ENCODE measurements around the gene HP.

HP gene

GRCh38 chr16:72104905-72105304, 50.6 kb downstream of the HP start:
- Mint-ChIP-seq H3K27me3 (no peaks in the 10 kb centered on the region), H3K9me3 (no peaks in the 10 kb centered on the region), H3K36me3 (ENCODE audit: insufficient read depth) (peaks cover 60% of the 10 kb centered on the region), H3K4me1 (no peaks in the 10 kb centered on the region), H3K4me3 (no peak overlapping the region), H3K27ac (ENCODE audit: low read depth) (no peak overlapping the region)
- ATAC-seq (replicated peaks; ENCODE audit: extremely low read depth, poor library complexity, severe bottlenecking) (no peak), DNase-seq (ENCODE audit: low spot score in 2 of 2) (no peak)

GRCh38 chr16:72105978-72106377, 51.7 kb downstream of the HP start:
- Mint-ChIP-seq H3K36me3 (ENCODE audit: insufficient read depth) (peaks cover 63% of the 10 kb centered on the region), H3K27me3 (no peaks in the 10 kb centered on the region), H3K27ac (ENCODE audit: low read depth) (peak overlapping the region; percentile 38), H3K4me3 (no peak overlapping the region), H3K4me1 (no peaks in the 10 kb centered on the region), H3K9me3 (no peaks in the 10 kb centered on the region)
- no peak for DNase-seq (ENCODE audit: low spot score in 2 of 2)
- ATAC-seq (replicated peaks; ENCODE audit: extremely low read depth, poor library complexity, severe bottlenecking) = no peak

GRCh38 chr16:72107371-72107770, 53.1 kb downstream of the HP start:
- H3K36me3 Mint-ChIP-seq (ENCODE audit: insufficient read depth) = peaks cover 61% of the 10 kb centered on the region
- H3K4me3 Mint-ChIP-seq = no peak overlapping the region
- no peaks in the 10 kb centered on the region for H3K4me1 Mint-ChIP-seq
- H3K27ac Mint-ChIP-seq (ENCODE audit: low read depth) = no peak overlapping the region
- ATAC-seq (replicated peaks; ENCODE audit: extremely low read depth, poor library complexity, severe bottlenecking) (no peak), DNase-seq (ENCODE audit: low spot score in 2 of 2) (no peak)
- H3K9me3 Mint-ChIP-seq = no peaks in the 10 kb centered on the region
- H3K27me3 Mint-ChIP-seq = no peaks in the 10 kb centered on the region

GRCh38 chr16:72108353-72109102, 54.2 kb downstream of the HP start:
- H3K27ac Mint-ChIP-seq (ENCODE audit: low read depth) = no peak overlapping the region
- DNase-seq (ENCODE audit: low spot score in 2 of 2) (no peak), ATAC-seq (replicated peaks; ENCODE audit: extremely low read depth, poor library complexity, severe bottlenecking) (no peak)
- no peaks in the 10 kb centered on the region for H3K27me3 Mint-ChIP-seq
- H3K9me3 Mint-ChIP-seq = no peaks in the 10 kb centered on the region
- H3K4me1 Mint-ChIP-seq = no peaks in the 10 kb centered on the region
- H3K36me3 Mint-ChIP-seq (ENCODE audit: insufficient read depth) = peaks cover 61% of the 10 kb centered on the region
- H3K4me3 Mint-ChIP-seq = no peak overlapping the region

- Mint-ChIP-seq H3K9me3 (no peaks in the 10 kb centered on the region), H3K27ac (ENCODE audit: low read depth) (no peak overlapping the region), H3K36me3 (ENCODE audit: insufficient read depth) (peaks cover 55% of the 10 kb centered on the region), H3K27me3 (no peaks in the 10 kb centered on the region), H3K4me3 (no peak overlapping the region), H3K4me1 (no peaks in the 10 kb centered on the region)
- DNase-seq (ENCODE audit: low spot score in 2 of 2) (no peak), ATAC-seq (replicated peaks; ENCODE audit: extremely low read depth, poor library complexity, severe bottlenecking) (no peak)
These were observed 55.0 kb downstream of the HP start for GRCh38 chr16:72109300-72109699.

GRCh38 chr16:72109966-72110530, 55.7 kb downstream of the HP start:
- H3K27ac Mint-ChIP-seq (ENCODE audit: low read depth) = no peak overlapping the region
- no peaks in the 10 kb centered on the region for H3K4me1 Mint-ChIP-seq
- no peak overlapping the region for H3K4me3 Mint-ChIP-seq
- H3K9me3 Mint-ChIP-seq = no peaks in the 10 kb centered on the region
- DNase-seq (ENCODE audit: low spot score in 2 of 2) (no peak), ATAC-seq (replicated peaks; ENCODE audit: extremely low read depth, poor library complexity, severe bottlenecking) (no peak)
- no peaks in the 10 kb centered on the region for H3K27me3 Mint-ChIP-seq
- H3K36me3 Mint-ChIP-seq (ENCODE audit: insufficient read depth) = peaks cover 55% of the 10 kb centered on the region

All from central memory CD8-positive, alpha-beta T cell (primary cell).